Measurements from ENCODE around the gene RGS8. TPM values are rescaled to one million over a fixed set of nuclear protein-coding genes. Genes with fewer than 3 reads are reported as not detected.

Gene RGS8
- total RNA-seq, 1 donor from 2014 or later, result not detected

DNA sequence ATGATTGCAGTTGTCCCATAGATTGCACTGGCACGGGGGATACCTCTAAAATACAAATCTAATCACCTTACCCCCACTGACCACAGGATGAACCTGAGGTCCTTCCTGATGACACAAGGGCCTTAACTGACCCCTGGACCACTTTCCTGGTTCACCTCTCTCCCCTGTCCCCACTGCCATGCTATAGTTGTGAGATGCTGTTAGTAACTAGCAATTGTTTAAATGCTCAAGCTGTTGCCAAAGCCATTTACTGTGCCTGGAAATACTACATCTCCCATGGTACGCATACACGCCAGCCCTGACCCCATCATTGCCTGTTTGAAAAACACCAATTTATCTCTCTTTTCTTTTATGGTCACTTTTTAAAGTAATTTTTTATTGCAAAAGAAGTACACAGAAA is 29.1 kb upstream of the RGS8 start:
- TF ChIP-seq POLR2A (IDR thresholded peaks at IDR 0.05), result no peak
- TF ChIP-seq, protein P1, sequence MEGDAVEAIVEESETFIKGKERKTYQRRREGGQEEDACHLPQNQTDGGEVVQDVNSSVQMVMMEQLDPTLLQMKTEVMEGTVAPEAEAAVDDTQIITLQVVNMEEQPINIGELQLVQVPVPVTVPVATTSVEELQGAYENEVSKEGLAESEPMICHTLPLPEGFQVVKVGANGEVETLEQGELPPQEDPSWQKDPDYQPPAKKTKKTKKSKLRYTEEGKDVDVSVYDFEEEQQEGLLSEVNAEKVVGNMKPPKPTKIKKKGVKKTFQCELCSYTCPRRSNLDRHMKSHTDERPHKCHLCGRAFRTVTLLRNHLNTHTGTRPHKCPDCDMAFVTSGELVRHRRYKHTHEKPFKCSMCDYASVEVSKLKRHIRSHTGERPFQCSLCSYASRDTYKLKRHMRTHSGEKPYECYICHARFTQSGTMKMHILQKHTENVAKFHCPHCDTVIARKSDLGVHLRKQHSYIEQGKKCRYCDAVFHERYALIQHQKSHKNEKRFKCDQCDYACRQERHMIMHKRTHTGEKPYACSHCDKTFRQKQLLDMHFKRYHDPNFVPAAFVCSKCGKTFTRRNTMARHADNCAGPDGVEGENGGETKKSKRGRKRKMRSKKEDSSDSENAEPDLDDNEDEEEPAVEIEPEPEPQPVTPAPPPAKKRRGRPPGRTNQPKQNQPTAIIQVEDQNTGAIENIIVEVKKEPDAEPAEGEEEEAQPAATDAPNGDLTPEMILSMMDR (IDR thresholded peaks at IDR 0.05), result no peak
- TF ChIP-seq POLR2AphosphoS5 (IDR thresholded peaks at IDR 0.05; ENCODE audit: insufficient read depth in 1 of 2, low read depth in 1 of 2), result no peak
- Histone ChIP-seq H3K27ac (no peak overlapping the region), H3K36me3 (no peaks in the 10 kb centered on the region), H3K4me1 (no peaks in the 10 kb centered on the region), H3K27me3 (no peaks in the 10 kb centered on the region), H3K4me3 (no peak overlapping the region), H3K9me3 (no peaks in the 10 kb centered on the region)
- intact Hi-C loops (cut with DNase I), result no loop called here
- no peak for DNase-seq (ENCODE audit: extremely low spot score in 2 of 2)

DNA sequence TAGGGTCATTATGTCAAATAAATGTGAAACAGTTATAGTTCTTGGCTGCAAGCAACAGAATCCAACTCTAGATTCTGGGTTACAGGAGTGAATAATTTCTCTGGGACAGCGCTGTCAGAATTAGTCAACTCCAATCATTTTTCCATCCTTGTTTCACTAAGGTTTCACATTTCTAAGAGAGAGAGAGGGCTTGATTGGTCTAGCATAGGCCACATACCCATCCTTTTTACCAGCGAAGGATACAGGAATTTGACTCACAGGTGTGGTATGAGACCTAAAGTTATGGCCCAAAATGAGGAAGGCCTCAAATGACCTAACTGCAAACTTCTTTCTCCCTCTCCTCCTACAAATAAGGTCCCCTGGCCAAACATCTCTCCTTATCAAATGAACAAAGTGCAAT is 25.5 kb upstream of the RGS8 start:
- TF ChIP-seq POLR2AphosphoS5 (IDR thresholded peaks at IDR 0.05; ENCODE audit: insufficient read depth in 1 of 2, low read depth in 1 of 2) (no peak), POLR2A (IDR thresholded peaks at IDR 0.05) (no peak)
- TF ChIP-seq, protein P1 (IDR thresholded peaks at IDR 0.05), result no peak
- DNase-seq (ENCODE audit: extremely low spot score in 2 of 2), result no peak

DNA sequence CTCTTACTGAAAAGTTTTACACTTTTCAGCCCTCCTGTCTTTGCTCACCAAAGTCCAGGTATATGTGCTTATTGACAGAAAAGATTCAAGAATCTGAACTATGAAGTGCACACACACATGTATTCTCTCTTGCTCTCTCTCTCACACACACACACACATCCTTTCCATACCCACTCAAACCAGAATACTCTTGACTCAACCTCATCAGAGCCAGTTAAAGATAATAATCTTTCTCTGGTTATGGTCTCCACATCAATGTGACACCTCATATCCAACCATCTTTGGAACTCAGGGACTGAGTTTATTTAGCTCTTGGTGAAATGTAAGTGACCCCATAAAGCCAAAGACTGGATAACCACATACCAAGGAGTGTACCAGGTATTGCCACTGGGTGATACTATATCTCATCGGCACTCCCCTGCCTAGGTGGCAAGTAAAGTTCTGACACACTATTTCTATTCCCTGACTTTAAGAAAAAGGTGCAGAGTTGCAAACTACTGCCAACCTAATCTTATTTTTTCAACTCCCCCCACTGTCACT is 24.9 kb upstream of the RGS8 start:
- Histone ChIP-seq H3K36me3 (no peaks in the 10 kb centered on the region), H3K4me3 (no peak overlapping the region), H3K9me3 (no peaks in the 10 kb centered on the region), H3K4me1 (no peaks in the 10 kb centered on the region), H3K27me3 (no peaks in the 10 kb centered on the region), H3K27ac (no peak overlapping the region)
- TF ChIP-seq POLR2AphosphoS5 (IDR thresholded peaks at IDR 0.05; ENCODE audit: insufficient read depth in 1 of 2, low read depth in 1 of 2), result no peak
- no peak for TF ChIP-seq POLR2A (IDR thresholded peaks at IDR 0.05)
- TF ChIP-seq, protein P1 (IDR thresholded peaks at IDR 0.05), result no peak
- no peak for DNase-seq (ENCODE audit: extremely low spot score in 2 of 2)
- intact Hi-C loops (cut with DNase I), result no loop called here

More for the DNA sequence above, 25.5 kb upstream of the RGS8 start:
- no peak overlapping the region for H3K27ac ChIP-seq
- H3K4me3 ChIP-seq, result no peak overlapping the region
- H3K36me3 ChIP-seq, result no peaks in the 10 kb centered on the region
- H3K9me3 ChIP-seq, result no peaks in the 10 kb centered on the region
- intact Hi-C loops (cut with DNase I), result no loop called here
- no peaks in the 10 kb centered on the region for H3K27me3 ChIP-seq
- no peaks in the 10 kb centered on the region for H3K4me1 ChIP-seq

DNA sequence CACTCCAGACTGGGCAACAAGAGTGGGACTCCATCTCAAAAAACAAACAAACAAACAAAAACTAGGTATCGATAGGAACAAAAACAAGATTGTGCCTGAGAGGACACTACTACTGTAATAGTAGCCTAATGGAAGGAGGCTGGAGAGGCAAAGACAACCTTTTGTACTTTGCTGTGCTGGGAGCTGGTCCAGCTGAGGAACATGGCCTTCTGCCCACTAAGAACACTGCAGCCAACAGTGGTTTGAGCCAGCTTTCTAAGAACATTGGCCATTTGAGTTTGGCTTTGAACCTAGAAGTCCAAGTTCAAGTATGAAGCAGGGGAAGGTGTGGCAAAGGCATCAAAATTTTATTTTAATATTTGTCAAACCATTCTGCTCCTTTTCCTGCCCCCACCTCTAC is 22.7 kb upstream of the RGS8 start:
- H3K4me3 ChIP-seq, result no peak overlapping the region
- H3K9me3 ChIP-seq, result no peaks in the 10 kb centered on the region
- H3K27ac ChIP-seq, result no peak overlapping the region
- H3K27me3 ChIP-seq, result no peaks in the 10 kb centered on the region
- intact Hi-C loops (cut with DNase I), result no loop called here
- TF ChIP-seq POLR2A (IDR thresholded peaks at IDR 0.05) (no peak), POLR2AphosphoS5 (IDR thresholded peaks at IDR 0.05; ENCODE audit: insufficient read depth in 1 of 2, low read depth in 1 of 2) (no peak)
- no peaks in the 10 kb centered on the region for H3K36me3 ChIP-seq
- H3K4me1 ChIP-seq, result no peaks in the 10 kb centered on the region
- no peak for DNase-seq (ENCODE audit: extremely low spot score in 2 of 2)

DNA sequence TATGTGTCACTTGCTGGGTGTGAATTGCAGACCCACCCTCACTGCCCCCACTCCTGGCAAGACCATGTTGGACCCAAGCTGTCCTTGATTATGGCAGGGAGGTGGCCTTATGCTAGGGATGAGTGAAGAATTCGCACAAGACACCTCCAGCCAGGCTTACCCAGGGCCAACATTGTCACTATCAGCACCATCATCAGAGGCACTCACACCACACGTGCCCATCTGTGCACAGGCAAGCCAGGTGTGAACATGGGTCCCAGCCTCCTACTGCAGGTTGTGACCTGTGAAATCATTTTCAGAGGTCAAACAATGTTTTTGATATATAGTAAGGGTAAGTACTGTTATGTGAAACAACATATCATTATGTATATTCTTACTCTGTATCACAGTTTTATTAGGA is 20.3 kb upstream of the RGS8 start:
- DNase-seq (ENCODE audit: extremely low spot score in 2 of 2), result no peak
- TF ChIP-seq POLR2AphosphoS5 (IDR thresholded peaks at IDR 0.05; ENCODE audit: insufficient read depth in 1 of 2, low read depth in 1 of 2) (no peak), POLR2A (IDR thresholded peaks at IDR 0.05) (no peak)
- TF ChIP-seq, protein P1 (IDR thresholded peaks at IDR 0.05), result no peak
- H3K27me3 ChIP-seq, result no peaks in the 10 kb centered on the region
- H3K36me3 ChIP-seq, result no peaks in the 10 kb centered on the region
- H3K4me1 ChIP-seq, result peaks cover 4% of the 10 kb centered on the region
- no peak overlapping the region for H3K27ac ChIP-seq
- H3K4me3 ChIP-seq, result no peak overlapping the region
- intact Hi-C loops (cut with DNase I), result no loop called here
- H3K9me3 ChIP-seq, result no peaks in the 10 kb centered on the region
